ENCODE data around the gene CCDC92B.
"Not testable (repeated sequence)": the region's sequence is repeated elsewhere in the genome, so short reads cannot be mapped to it uniquely, and the experiment has no call there.

The CCDC92B gene

GRCh38 chr17:2701996-2702741, 47.3 kb downstream of the CCDC92B start:
- no peak for DNase-seq

GRCh38 chr17:2701161-2701995, 48.1 kb downstream of the CCDC92B start:
- DNase-seq = no peak

- DNase-seq = no peak
Observed at GRCh38 chr17:2700491-2701141, 48.8 kb downstream of the CCDC92B start.

GRCh38 chr17:2700030-2700490, 49.4 kb downstream of the CCDC92B start:
- no peak for DNase-seq

GRCh38 chr17:2699216-2699805, 50.1 kb downstream of the CCDC92B start:
- not testable (repeated sequence) for DNase-seq

- DNase-seq = no peak
Observed at GRCh38 chr17:2697611-2698162, 51.8 kb downstream of the CCDC92B start.

GRCh38 chr17:2695961-2696760, 53.3 kb downstream of the CCDC92B start:
- DNase-seq = no peak

- DNase-seq = no peak
Observed at GRCh38 chr17:2695243-2695960, 54.0 kb downstream of the CCDC92B start.

GRCh38 chr17:2694381-2695242, 54.8 kb downstream of the CCDC92B start:
- DNase-seq = no peak

GRCh38 chr17:2693561-2694380, 55.7 kb downstream of the CCDC92B start:
- DNase-seq = no peak

GRCh38 chr17:2692781-2693135, 56.7 kb downstream of the CCDC92B start:
- no peak for DNase-seq

- DNase-seq = no peak
Observed at GRCh38 chr17:2691965-2692780, 57.3 kb downstream of the CCDC92B start.

- DNase-seq = no peak
Observed at GRCh38 chr17:2691069-2691871, 58.2 kb downstream of the CCDC92B start.

GRCh38 chr17:2690165-2691068, 59.0 kb downstream of the CCDC92B start:
- no peak for DNase-seq

- DNase-seq = no peak
Observed at GRCh38 chr17:2689411-2690164, 59.9 kb downstream of the CCDC92B start.

All from NCI-H1436 treated with DMSO at 0.1 percent for 48 hours (cell line).